MCF 10A (cell line): Measurements from ENCODE around the gene ASB8. TPM values are rescaled to one million over a fixed set of nuclear protein-coding genes. Genes with fewer than 3 reads are reported as not detected.

Source experiments
- BruUV-seq: library from RNA; stranded (reverse); fragments of 400-500 nt; replicated peaks from 2 replicates; lab custom pipeline; 2021; lab: Mats Ljungman, UMichigan
- CTCF ChIA-PET: fragments of 300-600 bp; sonication (Branson Sonifier 250); formaldehyde crosslinking; extraction: SDS; loops from one replicate; lab custom pipeline; 2021; ENCODE audit warnings: antibody characterized with exemption, inconsistent platforms; lab: Yijun Ruan, JAX
- POLR2A ChIA-PET: fragments of 300-600, 350-650 bp; sonication (Branson Sonifier 250); formaldehyde crosslinking; extraction: SDS; loops from one replicate; lab custom pipeline; 2020; ENCODE audit warnings: antibody characterized with exemption, inconsistent platforms; lab: Yijun Ruan, JAX
- DNase-seq: peaks from one replicate; pipeline ENCODE4 v3.0.0-alpha.2; 2018; ENCODE audit not compliant: unreplicated experiment
- H3K27ac Mint-ChIP-seq: one replicate; pipeline ENCODE4 v1.8.0; 2022; ENCODE audit warnings: mild to moderate bottlenecking, low read depth, mixed read lengths; ENCODE audit not compliant: unreplicated experiment
- H3K27me3 Mint-ChIP-seq: one replicate; pipeline ENCODE4 v1.8.0; 2022; ENCODE audit warnings: mixed read lengths; ENCODE audit not compliant: insufficient read depth, unreplicated experiment
- H3K36me3 Mint-ChIP-seq: one replicate; pipeline ENCODE4 v1.8.0; 2022; ENCODE audit warnings: mild to moderate bottlenecking, moderate library complexity, mixed read lengths; ENCODE audit not compliant: insufficient read depth, unreplicated experiment
- H3K4me1 Mint-ChIP-seq: one replicate; pipeline ENCODE4 v1.8.0; 2022; ENCODE audit warnings: mixed read lengths; ENCODE audit not compliant: insufficient read depth, unreplicated experiment
- H3K4me3 Mint-ChIP-seq: one replicate; pipeline ENCODE4 v1.8.0; 2022; ENCODE audit warnings: mild to moderate bottlenecking, moderate library complexity, mixed read lengths; ENCODE audit not compliant: unreplicated experiment
- H3K9me3 Mint-ChIP-seq: one replicate; pipeline ENCODE4 v1.8.0; 2022; ENCODE audit warnings: mixed read lengths; ENCODE audit not compliant: unreplicated experiment
- CTCF ChIP-seq: fragments of 200-600 bp; IDR thresholded peaks from one replicate; pipeline ENCODE4 v1.8.0; 2022; ENCODE audit warnings: antibody characterized with exemption, mild to moderate bottlenecking; ENCODE audit not compliant: unreplicated experiment
- intact Hi-C: fragments of 100-400 bp; cut with micrococcal nuclease; formaldehyde crosslinking; loops from 2 replicates; pipeline ENCODE4 v1.14.1; 2022
- total RNA-seq: library from RNA; stranded (reverse); gene quantifications from 2 replicates; pipeline ENCODE4 v1.2.3, GENCODE V29; 2022

ASB8 gene
- total RNA-seq, 1 experiment from 2014 or later, result 24.0 TPM

GRCh38 chr12:48180857-48181495 is 23.7 kb upstream of the ASB8 start:
- Mint-ChIP-seq H3K4me1 (peaks cover 10% of the 10 kb centered on the region), H3K36me3 (no peaks in the 10 kb centered on the region), H3K27me3 (peaks cover 90% of the 10 kb centered on the region), H3K27ac (no peak overlapping the region), H3K9me3 (no peaks in the 10 kb centered on the region), H3K4me3 (no peak overlapping the region)
- ChIA-PET CTCF (interaction anchor here (0.6 to 2.9 kb wide), 5 partner anchors 8 to 1873 kb away, joined by 3 to 15 read pairs (median 4); no protein-coding TSS in a partner anchor), POLR2A (interaction anchor here (0.6 kb wide), 1 partner anchor 424 kb away, joined by 4 read pairs; no protein-coding TSS in a partner anchor)
- BruUV-seq, result no TSS peak
- DNase-seq, result no peak
- intact Hi-C loops, result no loop called here
- no peak for TF ChIP-seq CTCF

- Mint-ChIP-seq H3K36me3 (no peaks in the 10 kb centered on the region), H3K9me3 (no peaks in the 10 kb centered on the region), H3K27ac (no peak overlapping the region), H3K27me3 (peaks cover 90% of the 10 kb centered on the region), H3K4me3 (no peak overlapping the region), H3K4me1 (peaks cover 10% of the 10 kb centered on the region)
- ChIA-PET POLR2A (interaction anchor here (0.6 kb wide), 1 partner anchor 425 kb away, joined by 4 read pairs; no protein-coding TSS in a partner anchor), CTCF (interaction anchor here (0.6 to 2.9 kb wide), 5 partner anchors 9 to 1872 kb away, joined by 3 to 15 read pairs (median 3); no protein-coding TSS in a partner anchor)
- intact Hi-C loops, result no loop called here
- TF ChIP-seq CTCF, result no peak
- DNase-seq, result no peak
- no TSS peak for BruUV-seq
Observed at GRCh38 chr12:48180424-48180823, 23.1 kb upstream of the ASB8 start.

GRCh38 chr12:48179466-48179865 is 22.2 kb upstream of the ASB8 start:
- ChIA-PET CTCF (interaction anchor here (0.6 to 2.9 kb wide), 5 partner anchors 10 to 440 kb away, joined by 3 to 15 read pairs (median 3); no protein-coding TSS in a partner anchor), POLR2A (interaction anchor here (0.7 kb wide), 1 partner anchor 19 kb away, joined by 3 read pairs; no protein-coding TSS in a partner anchor)
- peaks cover 11% of the 10 kb centered on the region for H3K4me1 Mint-ChIP-seq
- BruUV-seq, result no TSS peak
- no peak for DNase-seq
- H3K36me3 Mint-ChIP-seq, result no peaks in the 10 kb centered on the region
- intact Hi-C loops, result no loop called here
- no peak overlapping the region for H3K4me3 Mint-ChIP-seq
- no peaks in the 10 kb centered on the region for H3K9me3 Mint-ChIP-seq
- no peak for TF ChIP-seq CTCF
- no peak overlapping the region for H3K27ac Mint-ChIP-seq
- H3K27me3 Mint-ChIP-seq, result peaks cover 85% of the 10 kb centered on the region

- intact Hi-C loops, result no loop called here
- Mint-ChIP-seq H3K27ac (no peak overlapping the region), H3K9me3 (no peaks in the 10 kb centered on the region), H3K4me3 (no peak overlapping the region), H3K27me3 (peaks cover 79% of the 10 kb centered on the region), H3K36me3 (no peaks in the 10 kb centered on the region), H3K4me1 (peaks cover 11% of the 10 kb centered on the region)
- ChIA-PET CTCF (interaction anchor here (0.6 to 4.5 kb wide), 7 partner anchors 12 to 1113 kb away, joined by 3 to 15 read pairs (median 3); no protein-coding TSS in a partner anchor), POLR2A (interaction anchor here (1.0 to 1.7 kb wide), 2 partner anchors 19 to 85 kb away, joined by 3 to 7 read pairs; no protein-coding TSS in a partner anchor)
- BruUV-seq, result no TSS peak
- TF ChIP-seq CTCF, result no peak
- DNase-seq, result no peak
Observed at GRCh38 chr12:48177982-48178381, 20.7 kb upstream of the ASB8 start.
